ENCODE data around the gene OPCML. TPM values are rescaled to one million over a fixed set of nuclear protein-coding genes. Genes with fewer than 3 reads are reported as not detected.

OPCML gene
- total RNA-seq, 1 experiment from 2014 or later, result not detected

DNA sequence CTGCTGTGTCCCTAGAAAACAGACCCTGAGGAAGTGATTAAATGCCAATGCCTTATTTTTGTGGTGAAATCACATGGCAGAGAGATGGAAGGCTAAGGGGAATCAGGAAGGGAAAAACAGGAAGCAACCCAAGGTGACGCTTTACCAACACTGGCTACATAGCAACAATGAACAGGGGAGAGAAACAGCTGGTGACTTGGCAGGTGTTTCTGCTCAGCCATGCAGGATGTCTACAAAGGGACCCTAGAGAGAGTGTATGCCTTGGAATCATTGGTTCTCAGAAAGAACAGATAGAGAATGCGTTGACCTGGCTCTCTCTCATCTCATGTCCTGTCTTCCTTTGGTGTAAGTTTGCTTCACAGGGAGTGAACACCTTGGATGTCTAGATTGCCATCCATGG is 911.9 kb downstream of the OPCML start:
- no TSS peak for BruUV-seq (replicated peaks)
- no peaks in the 10 kb centered on the region for H3K36me3 Mint-ChIP-seq (ENCODE audit: insufficient read depth, unreplicated experiment)
- Histone ChIP-seq H3K36me3 (ENCODE audit: control insufficient read depth, insufficient read depth, low read length) (no peaks in the 10 kb centered on the region), H3K9me3 (no peaks in the 10 kb centered on the region), H3K4me1 (no peaks in the 10 kb centered on the region), H3K27me3 (replicated peaks; ENCODE audit: control insufficient read depth, insufficient read depth, low read length) (no peaks in the 10 kb centered on the region), H3K4me3 (ENCODE audit: low read depth, low read length) (no peak overlapping the region)
- ChIA-PET POLR2A (no interaction called here), CTCF (no interaction called here)
- no peaks in the 10 kb centered on the region for H3K27me3 Mint-ChIP-seq (ENCODE audit: insufficient read depth, unreplicated experiment)
- intact Hi-C loops (cut with micrococcal nuclease; ENCODE audit: unreplicated experiment), result no loop called here
- H3K27ac Mint-ChIP-seq (ENCODE audit: unreplicated experiment), result no peak overlapping the region
- H3K4me3 Mint-ChIP-seq (ENCODE audit: unreplicated experiment), result no peak overlapping the region
- peaks cover 10% of the 10 kb centered on the region for H3K9me3 Mint-ChIP-seq (ENCODE audit: unreplicated experiment)
- TF ChIP-seq, protein P1, sequence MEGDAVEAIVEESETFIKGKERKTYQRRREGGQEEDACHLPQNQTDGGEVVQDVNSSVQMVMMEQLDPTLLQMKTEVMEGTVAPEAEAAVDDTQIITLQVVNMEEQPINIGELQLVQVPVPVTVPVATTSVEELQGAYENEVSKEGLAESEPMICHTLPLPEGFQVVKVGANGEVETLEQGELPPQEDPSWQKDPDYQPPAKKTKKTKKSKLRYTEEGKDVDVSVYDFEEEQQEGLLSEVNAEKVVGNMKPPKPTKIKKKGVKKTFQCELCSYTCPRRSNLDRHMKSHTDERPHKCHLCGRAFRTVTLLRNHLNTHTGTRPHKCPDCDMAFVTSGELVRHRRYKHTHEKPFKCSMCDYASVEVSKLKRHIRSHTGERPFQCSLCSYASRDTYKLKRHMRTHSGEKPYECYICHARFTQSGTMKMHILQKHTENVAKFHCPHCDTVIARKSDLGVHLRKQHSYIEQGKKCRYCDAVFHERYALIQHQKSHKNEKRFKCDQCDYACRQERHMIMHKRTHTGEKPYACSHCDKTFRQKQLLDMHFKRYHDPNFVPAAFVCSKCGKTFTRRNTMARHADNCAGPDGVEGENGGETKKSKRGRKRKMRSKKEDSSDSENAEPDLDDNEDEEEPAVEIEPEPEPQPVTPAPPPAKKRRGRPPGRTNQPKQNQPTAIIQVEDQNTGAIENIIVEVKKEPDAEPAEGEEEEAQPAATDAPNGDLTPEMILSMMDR (IDR thresholded peaks at IDR 0.05; ENCODE audit: insufficient read depth in 1 of 2, low read depth in 1 of 2, low read length in 1 of 2, severe bottlenecking in 1 of 2, unreplicated experiment in 1 of 2), result no peak
- no peak for DNase-seq
- H3K4me1 Mint-ChIP-seq (ENCODE audit: low read depth, unreplicated experiment), result no peaks in the 10 kb centered on the region

DNA sequence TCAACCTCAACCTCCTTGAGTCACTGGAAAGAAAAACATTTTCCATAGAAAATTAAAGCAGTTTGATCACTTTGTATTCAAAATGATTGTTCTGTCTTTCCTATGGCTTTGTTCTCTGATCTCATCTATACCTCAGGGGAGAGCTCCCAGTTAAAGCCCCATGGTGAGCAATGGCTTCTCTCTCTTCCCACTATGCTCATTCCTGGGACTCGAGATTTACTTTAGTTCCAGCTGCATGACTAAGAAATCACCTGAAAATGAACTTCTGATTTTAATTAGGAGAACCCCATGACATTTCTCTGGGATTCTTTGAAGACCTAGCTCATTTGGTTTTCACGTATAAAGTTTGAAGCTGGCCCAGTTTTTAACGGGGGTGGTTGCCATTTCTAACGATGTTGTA is 921.5 kb downstream of the OPCML start:
- POLR2A ChIA-PET, result no interaction called here
- CTCF ChIA-PET, result no interaction called here
- Histone ChIP-seq H3K36me3 (ENCODE audit: control insufficient read depth, insufficient read depth, low read length) (no peaks in the 10 kb centered on the region), H3K27me3 (replicated peaks; ENCODE audit: control insufficient read depth, insufficient read depth, low read length) (no peaks in the 10 kb centered on the region), H3K9me3 (peaks cover 4% of the 10 kb centered on the region; the same call in 1 of the 2 replicates), H3K4me1 (no peaks in the 10 kb centered on the region), H3K4me3 (ENCODE audit: low read depth, low read length) (no peak overlapping the region)
- no TSS peak for BruUV-seq (replicated peaks)
- H3K9me3 Mint-ChIP-seq (ENCODE audit: unreplicated experiment), result no peaks in the 10 kb centered on the region
- no peak for DNase-seq
- intact Hi-C loops (cut with micrococcal nuclease; ENCODE audit: unreplicated experiment), result no loop called here
- TF ChIP-seq, protein P1 (IDR thresholded peaks at IDR 0.05; ENCODE audit: insufficient read depth in 1 of 2, low read depth in 1 of 2, low read length in 1 of 2, severe bottlenecking in 1 of 2, unreplicated experiment in 1 of 2), result no peak
- no peak overlapping the region for H3K27ac Mint-ChIP-seq (ENCODE audit: unreplicated experiment)
- H3K4me1 Mint-ChIP-seq (ENCODE audit: low read depth, unreplicated experiment), result no peaks in the 10 kb centered on the region
- H3K27me3 Mint-ChIP-seq (ENCODE audit: insufficient read depth, unreplicated experiment), result no peaks in the 10 kb centered on the region
- H3K36me3 Mint-ChIP-seq (ENCODE audit: insufficient read depth, unreplicated experiment), result no peaks in the 10 kb centered on the region
- no peak overlapping the region for H3K4me3 Mint-ChIP-seq (ENCODE audit: unreplicated experiment)

DNA sequence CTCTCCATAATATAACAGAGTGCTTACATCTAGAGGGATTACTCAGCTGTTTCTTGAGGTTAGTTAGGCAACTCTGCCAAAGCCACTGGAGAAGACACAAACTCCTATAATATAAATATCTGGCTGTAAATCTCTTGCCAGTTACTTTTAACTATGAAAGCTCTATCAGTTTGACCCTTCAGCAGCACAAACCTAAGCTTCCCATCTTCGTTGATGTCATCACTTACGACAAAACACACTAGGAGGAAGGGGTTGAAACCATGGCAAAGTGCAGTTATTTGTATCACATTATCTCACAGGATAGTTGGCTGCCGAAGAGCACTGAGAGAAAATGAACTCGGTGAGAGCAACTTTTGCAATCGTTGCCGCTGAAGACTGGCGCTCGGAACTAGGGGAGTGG is 922.1 kb downstream of the OPCML start:
- Histone ChIP-seq H3K4me1 (no peaks in the 10 kb centered on the region), H3K4me3 (ENCODE audit: low read depth, low read length) (no peak overlapping the region), H3K36me3 (ENCODE audit: control insufficient read depth, insufficient read depth, low read length) (no peaks in the 10 kb centered on the region), H3K27me3 (replicated peaks; ENCODE audit: control insufficient read depth, insufficient read depth, low read length) (no peaks in the 10 kb centered on the region), H3K9me3 (peaks cover 4% of the 10 kb centered on the region; the same call in 1 of the 2 replicates)
- Mint-ChIP-seq H3K27me3 (ENCODE audit: insufficient read depth, unreplicated experiment) (no peaks in the 10 kb centered on the region), H3K9me3 (ENCODE audit: unreplicated experiment) (no peaks in the 10 kb centered on the region), H3K36me3 (ENCODE audit: insufficient read depth, unreplicated experiment) (no peaks in the 10 kb centered on the region), H3K27ac (ENCODE audit: unreplicated experiment) (no peak overlapping the region), H3K4me1 (ENCODE audit: low read depth, unreplicated experiment) (no peaks in the 10 kb centered on the region), H3K4me3 (ENCODE audit: unreplicated experiment) (no peak overlapping the region)
- no peak for DNase-seq
- intact Hi-C loops (cut with micrococcal nuclease; ENCODE audit: unreplicated experiment), result no loop called here
- ChIA-PET POLR2A (no interaction called here), CTCF (no interaction called here)
- TF ChIP-seq, protein P1 (IDR thresholded peaks at IDR 0.05; ENCODE audit: insufficient read depth in 1 of 2, low read depth in 1 of 2, low read length in 1 of 2, severe bottlenecking in 1 of 2, unreplicated experiment in 1 of 2), result no peak
- no TSS peak for BruUV-seq (replicated peaks)
